NCI-H187 (cell line): ENCODE measurements around the gene CDH13.

ENCODE experiments used
- DNase-seq, 2 experiments: peaks; one replicate each; lab custom pipeline; 2025; lab: John Stamatoyannopoulos, UW

CDH13 gene

GRCh38 chr16:83439412-83439811, 812.6 kb downstream of the CDH13 start:
- DNase-seq = no peak

DNA sequence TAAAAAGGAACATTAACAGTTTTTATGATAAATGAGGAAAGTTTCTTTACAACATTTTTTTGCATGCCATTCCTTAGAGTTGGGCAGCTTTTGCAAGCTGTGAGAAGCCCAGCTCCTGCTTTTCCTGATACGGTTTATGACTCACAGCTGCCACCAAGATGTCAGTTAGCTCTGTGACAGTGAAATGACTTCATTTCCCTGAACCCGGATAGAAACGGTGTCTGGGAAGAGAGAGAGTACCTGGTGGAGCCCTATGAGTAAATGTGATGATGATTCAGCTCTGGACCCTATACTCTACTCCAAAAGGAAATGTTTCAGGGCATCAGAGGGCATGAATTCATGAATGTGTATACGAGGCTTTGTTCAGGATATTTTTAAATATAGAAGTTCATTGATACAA, 814.7 kb downstream of the CDH13 start:
- DNase-seq = no peak

- no peak for DNase-seq
These were observed 817.2 kb downstream of the CDH13 start for GRCh38 chr16:83443972-83444371.

DNA sequence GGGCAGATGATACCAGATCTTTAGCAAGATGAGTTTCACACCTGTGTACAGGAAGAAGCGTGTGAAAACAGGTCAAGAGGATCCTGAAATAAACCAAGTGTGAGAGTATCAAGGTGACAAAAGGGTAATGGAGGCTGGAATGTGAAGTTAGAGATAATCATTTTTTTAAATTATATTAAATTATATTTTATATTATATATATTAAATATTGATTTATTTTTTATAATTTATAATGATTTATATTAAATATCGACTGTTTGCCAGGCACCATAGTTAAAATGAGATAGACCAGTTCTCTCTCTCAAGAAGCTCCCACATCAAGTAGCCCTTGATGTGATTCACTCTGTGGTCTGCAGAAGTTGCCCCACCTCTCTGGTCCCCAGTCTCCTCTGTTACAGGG, 820.8 kb downstream of the CDH13 start:
- no peak for DNase-seq

GRCh38 chr16:83449861-83450260, 823.1 kb downstream of the CDH13 start:
- DNase-seq = no peak

GRCh38 chr16:83453977-83454376, 827.2 kb downstream of the CDH13 start:
- DNase-seq = no peak

GRCh38 chr16:83455716-83456115, 828.9 kb downstream of the CDH13 start:
- no peak for DNase-seq

DNA sequence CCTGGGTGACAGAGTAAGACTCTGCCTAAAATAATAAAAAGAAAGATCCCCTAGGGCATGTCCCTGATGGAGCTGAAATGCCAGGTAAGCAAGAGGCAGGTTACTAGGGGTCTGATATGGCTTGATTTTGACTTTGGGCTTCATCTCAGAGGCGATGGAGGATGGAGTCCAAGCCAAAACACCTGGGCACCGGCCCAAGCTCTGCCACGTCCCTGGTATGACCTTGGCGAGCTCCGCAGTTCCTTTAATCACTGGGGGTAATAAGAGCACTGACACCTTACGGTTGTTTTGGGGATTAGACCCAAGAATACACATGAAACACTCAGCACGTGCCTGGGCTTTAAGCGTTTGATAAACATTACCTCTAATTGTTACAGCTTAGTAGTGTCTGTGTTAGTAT, 830.2 kb downstream of the CDH13 start:
- DNase-seq = no peak

GRCh38 chr16:83458612-83459011, 831.8 kb downstream of the CDH13 start:
- DNase-seq = no peak

DNA sequence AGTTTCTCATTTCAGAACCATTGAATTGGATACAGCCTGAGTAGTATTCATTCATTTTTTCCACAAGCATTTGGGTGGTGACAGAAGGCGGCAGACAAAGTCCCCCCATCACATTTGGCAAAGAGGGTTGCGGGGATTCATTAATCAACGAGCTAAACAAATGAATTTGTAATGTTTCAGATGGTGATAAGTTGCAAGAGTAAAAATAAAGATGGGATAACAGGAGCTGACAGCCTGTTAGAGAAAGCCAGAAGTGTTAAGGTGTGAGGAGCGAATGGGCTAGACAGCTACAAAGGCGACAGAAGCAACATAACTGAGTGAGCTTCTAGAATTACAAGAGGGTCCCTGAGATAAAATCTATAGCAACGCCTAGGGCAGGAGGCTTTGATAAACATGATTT, 838.2 kb downstream of the CDH13 start:
- no peak for DNase-seq

- DNase-seq = no peak
These were observed 843.6 kb downstream of the CDH13 start for GRCh38 chr16:83470416-83470815.

GRCh38 chr16:83472776-83473501, 846.2 kb downstream of the CDH13 start:
- no peak for DNase-seq

GRCh38 chr16:83473926-83474650, 847.3 kb downstream of the CDH13 start:
- no peak for DNase-seq

DNA sequence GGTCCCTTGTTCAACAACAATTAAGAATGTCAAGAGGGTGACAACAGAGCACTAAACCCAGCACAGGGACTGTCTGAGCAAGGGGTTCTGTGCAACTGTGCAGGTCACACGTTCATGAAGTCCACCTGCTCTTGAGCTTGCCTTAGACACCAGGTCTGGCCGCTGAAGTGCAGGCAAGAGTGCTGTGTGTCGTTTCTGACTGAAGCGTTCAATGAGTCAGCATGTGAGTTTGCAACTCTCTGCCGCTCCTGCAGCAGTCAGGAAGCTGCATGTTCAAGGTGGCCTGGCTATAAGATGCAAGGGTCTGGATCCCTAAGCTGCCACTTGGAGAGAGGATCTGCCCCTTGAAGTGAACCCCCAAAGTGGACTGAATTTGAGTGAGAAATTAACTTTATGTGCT, 848.3 kb downstream of the CDH13 start:
- no peak for DNase-seq

DNA sequence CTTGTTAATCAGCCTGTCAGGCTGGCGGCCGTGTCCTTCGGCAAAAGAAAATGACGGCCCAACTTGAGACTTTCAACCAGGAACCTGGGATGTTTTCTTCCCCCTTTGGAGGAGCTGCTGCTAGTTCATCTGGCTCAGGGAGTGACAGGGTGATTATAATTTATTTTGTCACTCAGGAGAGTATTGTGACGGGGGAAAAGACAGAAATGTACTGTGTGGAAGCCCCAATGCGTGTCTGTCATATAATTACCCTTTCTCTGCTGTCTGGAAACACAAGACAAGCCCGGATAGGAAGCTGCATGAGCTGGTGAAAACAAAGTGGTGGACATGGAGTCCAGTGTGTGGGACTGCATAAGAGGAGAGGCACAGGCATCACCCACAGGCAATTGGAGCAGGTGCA, 854.8 kb downstream of the CDH13 start:
- no peak for DNase-seq

GRCh38 chr16:83482545-83483162, 855.9 kb downstream of the CDH13 start:
- no peak for DNase-seq

DNA sequence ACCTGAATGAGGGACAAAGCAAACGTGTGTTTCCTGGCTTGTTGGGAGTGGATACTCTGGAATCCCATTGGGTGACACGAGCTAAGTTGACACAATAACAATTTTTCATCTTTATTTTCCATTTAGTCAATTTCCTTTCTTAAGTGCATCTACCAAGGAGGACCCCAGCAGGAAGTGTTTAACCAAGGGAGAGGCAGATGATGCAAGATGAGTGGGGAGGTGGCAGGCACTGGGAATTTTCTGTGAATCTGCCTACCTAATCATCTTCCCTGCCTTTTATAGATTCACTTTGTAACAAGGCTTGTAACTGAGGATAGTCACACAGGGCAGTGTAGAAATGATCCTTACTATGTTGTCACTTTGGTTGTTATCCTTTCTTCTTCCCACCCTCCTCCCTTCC, 863.3 kb downstream of the CDH13 start:
- no peak for DNase-seq

DNA sequence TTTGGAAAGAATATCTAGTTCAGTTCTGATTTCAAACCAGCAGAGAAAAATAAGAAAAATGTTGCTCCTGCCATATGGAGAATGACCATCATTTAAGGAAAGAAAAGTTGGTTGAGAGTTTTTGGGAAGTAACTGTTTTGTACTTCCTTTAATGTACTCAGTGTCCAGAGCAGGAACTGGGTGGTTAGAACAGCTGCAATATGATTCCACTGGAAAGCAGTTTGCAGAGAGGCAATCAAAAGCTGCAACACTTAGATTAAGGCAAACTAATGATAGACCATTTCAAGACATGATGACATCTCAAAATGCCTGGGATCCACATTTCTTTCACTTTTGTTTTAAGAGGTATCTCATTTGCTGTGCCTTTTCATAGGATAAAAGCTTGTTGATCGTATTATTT, 867.7 kb downstream of the CDH13 start:
- no peak for DNase-seq

GRCh38 chr16:83501481-83501880, 874.7 kb downstream of the CDH13 start:
- no peak for DNase-seq

DNA sequence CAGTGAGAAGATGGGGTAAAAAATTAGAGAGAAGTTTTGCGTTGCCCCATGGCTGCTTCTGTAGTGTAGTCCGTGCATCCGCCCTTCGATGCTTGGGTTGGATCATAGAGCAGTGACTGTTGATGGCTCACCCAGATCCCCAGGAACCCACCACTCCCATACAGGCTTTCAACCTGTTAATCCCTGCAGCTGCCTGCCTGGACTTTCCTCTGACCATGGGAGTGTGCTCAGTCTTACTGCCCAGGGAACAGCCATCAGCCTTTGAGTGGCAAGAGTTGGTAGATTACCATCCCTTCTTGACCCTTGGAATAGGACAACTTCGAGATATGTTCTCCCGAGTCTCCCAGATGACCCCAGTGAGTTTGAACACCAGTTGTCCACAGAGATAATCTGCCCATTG, 881.5 kb downstream of the CDH13 start:
- DNase-seq = no peak

DNA sequence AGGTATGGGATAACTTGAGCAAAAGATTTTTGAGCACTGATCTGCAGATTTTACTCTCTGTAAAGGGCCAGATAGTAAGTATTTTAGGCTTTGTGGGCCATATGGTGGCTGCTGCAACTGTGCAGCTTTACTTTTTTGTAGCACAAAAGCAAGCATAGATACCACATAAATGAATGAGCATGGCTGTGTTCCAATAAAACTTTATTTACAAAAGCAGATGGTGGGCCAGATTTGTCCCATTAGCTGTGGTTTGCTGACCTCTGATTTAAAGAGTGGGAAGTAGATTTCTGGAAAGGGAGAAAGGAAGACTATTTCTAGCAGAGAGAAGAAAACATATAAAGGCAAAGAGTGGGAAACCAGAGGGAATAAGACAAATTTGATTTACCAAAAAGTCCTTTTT, 882.5 kb downstream of the CDH13 start:
- no peak for DNase-seq

- DNase-seq = no peak
These were observed 884.1 kb downstream of the CDH13 start for GRCh38 chr16:83510906-83511305.

DNA sequence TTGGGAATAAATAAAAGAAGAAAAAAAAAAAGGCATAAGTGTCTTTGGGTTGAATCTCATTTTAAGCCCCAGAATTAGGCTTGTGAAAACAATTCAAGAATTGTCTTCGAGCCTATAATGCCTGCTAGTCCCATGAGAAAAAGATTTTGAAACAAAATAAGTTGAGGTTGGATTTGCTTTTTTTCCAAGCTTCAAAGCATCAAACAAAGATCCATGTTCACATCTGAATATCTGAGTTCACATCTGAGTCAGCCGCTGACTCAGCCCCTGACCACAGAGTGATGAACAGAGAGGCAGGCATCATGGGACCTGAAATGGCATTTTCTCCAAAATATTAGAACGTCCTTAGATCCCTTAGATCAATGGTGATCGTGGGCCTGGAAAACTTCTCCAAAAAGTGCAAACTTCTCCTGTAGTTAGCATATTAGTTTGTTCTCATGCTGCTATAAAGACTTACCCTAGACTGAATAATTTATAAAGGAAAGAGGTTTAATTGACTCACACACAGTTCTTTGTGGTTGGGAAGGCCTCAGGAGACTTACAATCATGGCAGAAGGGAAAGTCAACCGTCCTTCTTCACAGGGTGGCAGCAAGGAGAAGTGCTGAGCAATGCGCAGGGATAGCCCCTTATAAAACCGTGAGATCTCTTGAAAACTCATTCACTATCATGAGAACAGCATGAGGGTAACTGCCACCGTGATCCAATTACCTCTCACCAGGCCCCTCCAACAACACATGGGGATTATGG, 886.4 kb downstream of the CDH13 start:
- DNase-seq = no peak
